SIG-M5 treated with dmso at 0.1 percent for 504 hours (cell line): ENCODE measurements around the gene CRKL.
"Not testable (repeated sequence)": the region's sequence is repeated elsewhere in the genome, so short reads cannot be mapped to it uniquely, and the experiment has no call there.

Experiments
- DNase-seq: peaks from one replicate; lab custom pipeline; 2025; ENCODE audit not compliant: unreplicated experiment; lab: John Stamatoyannopoulos, UW

CRKL gene

GRCh38 chr22:20965888-20966855, 49.0 kb downstream of the CRKL start:
- DNase-seq: no peak

DNA sequence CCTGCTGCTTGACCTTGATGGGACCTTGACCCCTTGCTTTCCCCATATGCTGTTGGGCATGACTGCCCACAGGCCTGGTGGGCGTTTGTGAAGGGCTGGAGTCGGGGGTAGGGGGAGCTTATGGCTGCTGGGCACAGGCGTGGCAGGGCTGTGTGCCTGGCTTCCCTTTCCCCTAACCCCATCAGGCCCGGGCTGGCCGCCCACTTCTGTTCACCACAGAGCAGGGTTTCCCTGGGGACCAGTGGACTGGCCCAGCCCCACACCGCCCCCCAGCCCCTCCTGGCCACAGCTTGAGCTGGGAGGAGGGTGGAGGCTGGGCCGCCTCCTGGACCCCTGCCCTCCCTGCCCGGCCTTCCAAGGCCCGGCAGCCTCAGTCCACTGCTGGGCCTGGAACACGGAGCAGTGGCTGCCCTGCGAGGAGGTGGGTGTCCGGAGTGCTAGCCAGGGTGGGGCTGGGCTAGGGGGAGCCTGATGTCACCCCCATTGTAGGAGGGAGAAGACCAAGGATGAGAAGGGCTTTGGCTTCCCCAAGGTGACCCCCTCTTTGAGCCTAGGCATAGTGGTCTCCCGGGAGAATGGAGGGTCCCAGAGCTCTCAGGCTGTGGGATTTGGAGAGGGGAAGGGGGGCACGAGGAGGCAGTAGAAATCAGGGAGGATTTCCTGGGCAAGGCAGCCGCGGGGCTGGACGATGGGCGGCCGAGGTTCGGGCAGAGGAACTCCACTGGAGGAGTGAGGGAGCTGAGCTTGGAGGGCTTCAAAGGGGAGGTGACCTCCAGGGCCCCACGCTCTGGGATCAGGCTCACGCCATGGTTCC, 49.9 kb downstream of the CRKL start, which contains the start of gene AIFM3:
Gene AIFM3 (plus strand): TSS at position 373 of the 814 bp plus-strand sequence. CDS start 690 bp downstream, outside the sequence.
- no peak for DNase-seq

GRCh38 chr22:20967697-20968211, 50.5 kb downstream of the CRKL start:
- no peak for DNase-seq

GRCh38 chr22:20968281-20968977, 51.2 kb downstream of the CRKL start:
- DNase-seq: peak; percentile 28

- no peak for DNase-seq
Observed at GRCh38 chr22:20970939-20971657, 53.9 kb downstream of the CRKL start.

DNA sequence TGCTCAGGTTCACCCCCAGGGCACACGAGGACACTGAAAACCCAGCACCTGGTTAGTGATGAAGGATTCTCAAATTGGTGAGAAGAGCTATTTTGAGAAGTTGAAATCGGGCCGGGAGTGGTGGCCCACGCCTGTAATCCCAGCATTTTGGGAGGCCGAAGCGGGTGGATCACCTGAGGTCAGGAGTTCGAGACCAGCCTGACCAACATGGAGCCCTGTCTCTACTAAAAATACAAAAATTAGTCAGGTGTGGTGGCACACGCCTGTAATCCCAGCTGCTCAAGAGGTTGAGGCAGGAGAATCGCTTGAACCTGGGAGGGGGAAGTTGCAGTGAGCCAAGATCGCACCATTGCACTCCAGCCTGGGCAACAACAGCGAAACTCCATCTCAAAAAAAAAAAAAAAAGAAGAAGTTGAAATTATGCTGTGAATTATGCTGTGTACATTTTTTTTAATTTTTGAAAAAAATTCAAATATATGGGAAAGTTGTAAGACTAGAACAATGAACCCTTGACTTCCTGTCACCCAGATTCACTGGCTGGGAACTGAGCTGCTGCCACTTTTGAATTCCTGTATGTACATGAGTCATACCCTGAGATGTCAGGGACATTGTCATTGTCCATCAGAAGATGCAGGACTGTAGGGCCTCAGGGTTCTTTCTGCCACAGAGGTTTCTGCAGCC, 54.9 kb downstream of the CRKL start:
- DNase-seq: not testable (repeated sequence)

DNA sequence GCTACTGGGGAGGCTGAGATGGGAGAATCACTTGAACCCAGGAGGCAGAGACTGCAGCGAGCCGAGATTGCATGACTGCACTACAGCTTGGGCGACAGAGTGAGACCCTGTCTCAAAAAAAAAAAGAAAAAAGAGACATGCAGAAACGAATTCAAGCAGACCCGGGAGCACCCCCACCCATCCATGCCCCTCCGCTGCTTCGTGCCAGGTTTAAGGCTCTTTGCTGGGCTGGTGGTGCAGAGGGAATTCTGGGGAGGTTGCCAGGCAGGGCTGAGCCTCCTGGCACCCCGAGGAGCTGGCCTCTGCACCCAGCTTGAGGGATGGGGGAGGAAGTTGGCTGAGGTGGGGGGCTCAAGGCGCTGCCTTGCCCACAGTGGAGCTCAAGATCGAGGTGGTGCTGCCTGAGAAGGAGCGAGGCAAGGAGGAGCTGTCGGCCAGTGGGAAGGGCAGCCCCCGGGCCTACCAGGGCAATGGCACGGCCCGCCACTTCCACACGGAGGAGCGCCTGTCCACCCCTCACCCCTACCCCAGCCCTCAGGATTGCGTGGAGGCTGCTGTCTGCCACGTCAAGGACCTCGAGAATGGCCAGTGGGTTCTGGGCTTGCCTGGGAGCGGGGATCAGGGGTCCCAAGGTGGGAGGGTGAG, 55.8 kb downstream of the CRKL start:
- DNase-seq: no peak

- no peak for DNase-seq
Observed at GRCh38 chr22:20973634-20974286, 56.6 kb downstream of the CRKL start.

- no peak for DNase-seq
Observed at GRCh38 chr22:20974336-20974955, 57.2 kb downstream of the CRKL start.

- no peak for DNase-seq
Observed at GRCh38 chr22:20975541-20976290, 58.5 kb downstream of the CRKL start.

GRCh38 chr22:20976291-20976877, 59.2 kb downstream of the CRKL start:
- DNase-seq: no peak

GRCh38 chr22:20977019-20977418, 59.8 kb downstream of the CRKL start:
- no peak for DNase-seq

DNA sequence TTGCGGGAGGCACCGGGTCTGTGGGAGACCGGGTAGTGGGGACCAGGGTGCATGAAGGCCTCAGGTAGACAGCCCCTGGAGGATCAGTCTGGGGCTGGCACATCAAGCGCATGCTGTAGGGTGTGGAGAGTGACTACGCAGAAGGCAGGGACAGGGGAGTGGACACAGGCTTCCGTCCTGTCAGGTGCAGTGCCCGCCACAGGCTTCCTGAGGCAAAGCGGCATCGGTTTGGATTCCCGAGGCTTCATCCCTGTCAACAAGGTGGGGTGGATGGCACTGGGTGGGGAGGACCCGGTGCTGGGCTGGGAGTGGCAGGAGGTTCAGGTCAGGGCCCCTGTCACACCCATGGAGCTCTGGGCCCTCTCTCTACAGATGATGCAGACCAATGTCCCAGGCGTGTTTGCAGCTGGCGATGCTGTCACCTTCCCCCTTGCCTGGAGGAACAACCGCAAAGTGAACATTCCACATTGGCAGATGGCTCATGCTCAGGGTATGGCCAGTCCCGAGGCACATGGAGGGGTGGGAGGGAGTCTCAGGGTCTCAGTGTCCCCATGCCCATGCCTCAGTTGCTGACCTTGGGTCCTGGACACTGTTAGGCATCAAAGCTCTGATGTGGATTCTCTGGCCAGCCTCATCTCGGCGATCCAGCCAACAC, 60.4 kb downstream of the CRKL start:
- no peak for DNase-seq

- DNase-seq: no peak
Observed at GRCh38 chr22:20978419-20978818, 61.2 kb downstream of the CRKL start.

GRCh38 chr22:20979243-20979809, 62.1 kb downstream of the CRKL start:
- no peak for DNase-seq

DNA sequence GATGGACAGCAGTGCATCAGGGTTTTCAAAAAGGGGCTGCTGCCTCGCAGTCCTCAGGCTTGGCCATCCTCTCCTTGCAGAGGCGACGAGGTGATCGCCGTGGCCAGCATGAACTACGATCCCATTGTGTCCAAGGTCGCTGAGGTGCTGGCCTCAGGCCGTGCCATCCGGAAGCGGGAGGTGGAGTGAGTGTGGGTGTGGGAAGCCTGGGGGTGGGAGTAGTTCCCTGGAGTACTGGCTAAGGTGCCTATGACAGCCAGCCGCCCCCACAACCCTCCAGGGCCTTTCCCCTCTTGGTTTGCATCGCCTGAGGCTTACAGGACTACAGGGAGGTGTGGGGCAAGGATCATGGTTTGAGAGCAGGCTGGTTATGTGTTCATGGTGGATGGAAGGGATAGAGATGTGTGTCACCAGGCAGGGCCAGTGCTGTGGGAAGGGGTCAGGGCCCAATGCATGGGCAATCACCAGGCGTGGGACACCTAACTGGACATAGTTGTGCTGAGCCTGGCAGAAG, 62.8 kb downstream of the CRKL start:
- DNase-seq: no peak
